Endothelial cell of umbilical vein (primary cell): ENCODE data around the gene SEMA6A. TPM values are rescaled to one million over a fixed set of nuclear protein-coding genes. Genes with fewer than 3 reads are reported as not detected.

ENCODE experiments used
- BruUV-seq: library from RNA; stranded (reverse); fragments of 400-500 nt; replicated peaks from 2 replicates; lab custom pipeline; 2021; lab: Mats Ljungman, UMichigan
- CTCF ChIA-PET: fragments of 300-600, 350-600 bp; sonication (Branson Sonifier 250); formaldehyde crosslinking; loops from one replicate; lab custom pipeline; 2021; ENCODE audit warnings: antibody characterized with exemption, inconsistent platforms; lab: Charles Lee
- POLR2A ChIA-PET: fragments of 300-600, 350-600 bp; sonication (Branson Sonifier 250); formaldehyde crosslinking; loops from one replicate; lab custom pipeline; 2021; ENCODE audit warnings: antibody characterized with exemption, inconsistent platforms; lab: Charles Lee
- DNase-seq: peaks from one replicate; pipeline ENCODE4 v3.0.0-alpha.2; 2011; ENCODE audit warnings: low read depth, low spot score
- FAIRE-seq: peaks from 2 replicates; lab custom pipeline; 2011; peaks lifted over from hg19 to GRCh38; lab: Jason Lieb, UNC
- H2AFZ ChIP-seq: 2 replicates; pipeline ENCODE4 v1.6.0; 2012; ENCODE audit warnings: low read depth, low read length, control low read depth, inconsistent platforms
- H3K27ac ChIP-seq: 2 replicates; pipeline ENCODE4 v1.5.1; 2011; ENCODE audit warnings: low read depth, mild to moderate bottlenecking, control low read depth, low read length, moderate library complexity; ENCODE audit not compliant: insufficient read depth
- H3K27me3 ChIP-seq, 2 experiments: 2 replicates each; pipeline versions ENCODE4 v1.6.0 to v1.6.1; 2011; ENCODE audit warnings: low read length in 2 of 2, mixed read lengths in 1 of 2; ENCODE audit not compliant: control insufficient read depth in 2 of 2, insufficient read depth in 2 of 2
- H3K36me3 ChIP-seq, 2 experiments: 2 replicates in 1 of 2; 3 replicates in 1 of 2; pipeline ENCODE4 v1.5.1; 2011; ENCODE audit warnings: low read length in 2 of 2, mild to moderate bottlenecking in 1 of 2, moderate library complexity in 1 of 2; ENCODE audit not compliant: control insufficient read depth in 2 of 2, insufficient read depth in 2 of 2; ENCODE audit errors: extremely low read depth in 1 of 2
- H3K4me1 ChIP-seq: 3 replicates; pipeline ENCODE4 v1.5.1; 2011; ENCODE audit warnings: mild to moderate bottlenecking, low read length; ENCODE audit not compliant: control insufficient read depth, insufficient read depth; ENCODE audit errors: extremely low read depth
- H3K4me2 ChIP-seq: 2 replicates; pipeline ENCODE4 v1.6.1; 2011; ENCODE audit warnings: low read length, control low read depth, mixed read lengths; ENCODE audit not compliant: insufficient read depth
- H3K4me3 ChIP-seq, 3 experiments: fragments of 200-600 bp in 1 of 3; sonication (generic), shearing (Covaris generic) in 1 of 3; replicated peaks in 1 of 3; 2 replicates each; pipeline ENCODE4 v1.5.1; 2011 to 2016; ENCODE audit warnings: control low read depth in 3 of 3, low read length in 3 of 3, mild to moderate bottlenecking in 2 of 3, inconsistent platforms in 1 of 3, low read depth in 1 of 3, moderate library complexity in 1 of 3; ENCODE audit not compliant: insufficient read depth in 1 of 3
- H3K79me2 ChIP-seq: 2 replicates; pipeline ENCODE4 v1.6.0; 2012; ENCODE audit warnings: low read length, inconsistent platforms; ENCODE audit not compliant: control insufficient read depth, insufficient read depth
- H3K9ac ChIP-seq: replicated peaks from 2 replicates; pipeline ENCODE3; 2011; ENCODE audit warnings: low read length, control low read depth; ENCODE audit not compliant: insufficient read depth; ENCODE audit errors: extremely low read depth
- H3K9me1 ChIP-seq: replicated peaks from 3 replicates; pipeline ENCODE4 v1.6.0; 2011; ENCODE audit warnings: mild to moderate bottlenecking, low read length; ENCODE audit not compliant: control insufficient read depth, insufficient read depth; ENCODE audit errors: extremely low read depth
- H3K9me3 ChIP-seq: replicated peaks from 2 replicates; pipeline ENCODE4 v1.5.1; 2012; ENCODE audit warnings: low read length, inconsistent platforms; ENCODE audit not compliant: control insufficient read depth, insufficient read depth
- H4K20me1 ChIP-seq: replicated peaks from 2 replicates; pipeline ENCODE3; 2011; ENCODE audit warnings: mild to moderate bottlenecking, low read length; ENCODE audit not compliant: control insufficient read depth, insufficient read depth; ENCODE audit errors: extremely low read depth
- EZH2 ChIP-seq: IDR thresholded peaks from 2 replicates; pipeline ENCODE4 v1.6.1; 2012; ENCODE audit warnings: borderline replicate concordance, low read depth, mild to moderate bottlenecking, moderate library complexity, low read length, inconsistent platforms; ENCODE audit not compliant: severe bottlenecking
- FOS ChIP-seq: IDR thresholded peaks from 2 replicates; pipeline ENCODE4 v1.6.1; 2011; ENCODE audit warnings: mild to moderate bottlenecking, low read length, moderate library complexity, borderline replicate concordance; ENCODE audit not compliant: insufficient read depth
- GATA2 ChIP-seq: IDR thresholded peaks from 2 replicates; pipeline ENCODE4 v1.7.0; 2011; ENCODE audit warnings: low read depth, mild to moderate bottlenecking, moderate library complexity, mixed read lengths, low read length; ENCODE audit not compliant: insufficient read length, insufficient read depth
- JUN ChIP-seq: IDR thresholded peaks from 2 replicates; pipeline ENCODE4 v1.6.1; 2011; ENCODE audit warnings: borderline replicate concordance, low read depth; ENCODE audit not compliant: insufficient read length, insufficient read depth
- MYC ChIP-seq: IDR thresholded peaks from one replicate; pipeline ENCODE4 v1.6.1; 2011; ENCODE audit warnings: mild to moderate bottlenecking, low read depth, low read length
- POLR2A ChIP-seq: IDR thresholded peaks from 2 replicates; pipeline ENCODE4 v1.6.1; 2012; ENCODE audit warnings: low read depth, mild to moderate bottlenecking, control low read depth, low read length
- POLR2AphosphoS5 ChIP-seq: IDR thresholded peaks from 2 replicates; pipeline ENCODE4 v1.6.1; 2012; ENCODE audit warnings: low read depth, mild to moderate bottlenecking, control low read depth, low read length, moderate library complexity; ENCODE audit not compliant: insufficient read depth
- dilution Hi-C: fragments of 300-500 bp; cut with MboI; formaldehyde crosslinking; loops from one replicate; pipeline ENCODE4 v1.15.0; 2019; ENCODE audit warnings: low sequenced_read_pairs; ENCODE audit not compliant: extremely low pct_ligation_motif_present
- intact Hi-C: fragments of 100-400 bp; cut with micrococcal nuclease; formaldehyde crosslinking; loops from one replicate; pipeline ENCODE4 v1.10.0; 2022
- polyA plus RNA-seq, 4 experiments: library from polyadenylated mRNA; depleted of rRNA in 3 of 4; stranded (reverse) in 3 of 4; unstranded in 1 of 4; fragments of >200 nt; gene quantifications; 2 replicates each; pipeline versions ENCODE4 v1.2.1 to v1.2.3, GENCODE V29; 2011 to 2012; ENCODE audit warnings: missing spikeins in 1 of 4
- total RNA-seq: library from RNA; stranded (reverse); gene quantifications from 2 replicates; pipeline ENCODE4 v1.2.3, GENCODE V29; 2021
- TF ChIP-seq, protein P1 (sequence below), 2 donors: IDR thresholded peaks; 1 replicate in 1 of 2; 2 replicates in 1 of 2; pipeline ENCODE4 v1.5.1; 2011; ENCODE audit warnings: low read length in 2 of 2, mild to moderate bottlenecking in 2 of 2, moderate library complexity in 2 of 2, control low read depth in 1 of 2, inconsistent platforms in 1 of 2, low read depth in 1 of 2; ENCODE audit not compliant: insufficient read depth in 1 of 2; ENCODE audit errors: extremely low read depth in 1 of 2
- TF ChIP-seq, protein P2 (sequence below): IDR thresholded peaks from 2 replicates; pipeline ENCODE4 v1.6.1; 2011; ENCODE audit not compliant: insufficient read depth, insufficient read length

Gene SEMA6A
- total and polyA plus RNA-seq, 2 donors (not counting 3 experiments of a cell fraction or from before 2014, with no cell fraction given) = 0.43 to 1.5 TPM

DNA sequence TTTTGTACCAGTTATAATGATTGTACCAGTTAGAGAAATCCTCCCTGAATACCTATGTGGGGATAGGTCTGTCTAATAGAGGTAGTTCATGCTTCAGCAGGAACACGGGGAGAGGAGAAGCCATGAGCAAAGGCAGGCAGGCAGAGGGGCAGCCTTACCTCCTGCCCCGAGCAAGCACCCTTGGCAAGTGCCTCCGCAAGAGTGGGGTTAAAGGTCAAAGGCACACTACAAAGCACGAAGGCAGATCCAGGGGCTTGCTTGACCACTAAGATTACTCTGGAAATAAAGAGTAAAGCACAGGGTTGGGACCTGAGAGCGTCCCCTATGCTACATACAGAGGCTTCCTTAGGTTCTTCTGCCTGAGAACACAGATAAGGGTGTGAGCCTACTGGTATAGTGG lies 100.9 kb downstream of the SEMA6A start:
- dilution Hi-C loops = no loop called here
- Histone ChIP-seq H4K20me1 (no peaks in the 10 kb centered on the region), H3K4me3 (no peak overlapping the region), H3K27ac (no peak overlapping the region), H3K36me3 (no peaks in the 10 kb centered on the region), H3K27me3 (no peaks in the 10 kb centered on the region), H3K9me1 (no peaks in the 10 kb centered on the region), H3K4me1 (no peaks in the 10 kb centered on the region), H3K79me2 (no peaks in the 10 kb centered on the region), H2AFZ (no peak overlapping the region), H3K4me2 (no peak overlapping the region), H3K9ac (no peak overlapping the region), H3K9me3 (no peaks in the 10 kb centered on the region)
- TF ChIP-seq GATA2 (no peak), JUN (no peak), MYC (no peak), POLR2A (no peak), POLR2AphosphoS5 (no peak)
- no TSS peak for BruUV-seq
- POLR2A ChIA-PET = no interaction called here
- DNase-seq = no peak
- FAIRE-seq = no peak
- intact Hi-C loops = no loop called here
- CTCF ChIA-PET = no interaction called here

DNA sequence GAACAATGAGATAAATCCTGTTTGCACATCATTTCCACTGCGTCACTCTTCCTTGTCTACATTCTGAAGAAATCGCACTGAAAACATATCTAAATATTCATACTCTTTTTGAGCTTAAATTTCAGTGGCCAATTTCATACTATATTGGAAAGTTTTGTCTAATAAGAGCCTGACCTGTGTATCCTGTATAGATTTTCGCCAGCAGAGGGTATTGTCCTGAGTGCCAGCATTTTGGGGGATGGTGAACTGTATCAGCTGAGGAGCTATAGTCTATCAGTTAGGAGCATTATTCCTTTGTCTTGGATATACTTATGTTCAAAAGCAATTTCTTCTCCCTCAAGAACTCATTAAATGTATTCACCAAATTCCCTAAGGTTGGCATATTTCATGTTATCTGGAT lies 102.3 kb downstream of the SEMA6A start:
- TF ChIP-seq EZH2 (no peak), POLR2A (no peak), FOS (no peak), JUN (no peak), POLR2AphosphoS5 (no peak), MYC (no peak), GATA2 (no peak)
- TF ChIP-seq, protein P1, sequence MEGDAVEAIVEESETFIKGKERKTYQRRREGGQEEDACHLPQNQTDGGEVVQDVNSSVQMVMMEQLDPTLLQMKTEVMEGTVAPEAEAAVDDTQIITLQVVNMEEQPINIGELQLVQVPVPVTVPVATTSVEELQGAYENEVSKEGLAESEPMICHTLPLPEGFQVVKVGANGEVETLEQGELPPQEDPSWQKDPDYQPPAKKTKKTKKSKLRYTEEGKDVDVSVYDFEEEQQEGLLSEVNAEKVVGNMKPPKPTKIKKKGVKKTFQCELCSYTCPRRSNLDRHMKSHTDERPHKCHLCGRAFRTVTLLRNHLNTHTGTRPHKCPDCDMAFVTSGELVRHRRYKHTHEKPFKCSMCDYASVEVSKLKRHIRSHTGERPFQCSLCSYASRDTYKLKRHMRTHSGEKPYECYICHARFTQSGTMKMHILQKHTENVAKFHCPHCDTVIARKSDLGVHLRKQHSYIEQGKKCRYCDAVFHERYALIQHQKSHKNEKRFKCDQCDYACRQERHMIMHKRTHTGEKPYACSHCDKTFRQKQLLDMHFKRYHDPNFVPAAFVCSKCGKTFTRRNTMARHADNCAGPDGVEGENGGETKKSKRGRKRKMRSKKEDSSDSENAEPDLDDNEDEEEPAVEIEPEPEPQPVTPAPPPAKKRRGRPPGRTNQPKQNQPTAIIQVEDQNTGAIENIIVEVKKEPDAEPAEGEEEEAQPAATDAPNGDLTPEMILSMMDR (IDR thresholded peaks at IDR 0.05; ENCODE audit: extremely low read depth in 1 of 2, insufficient read depth in 1 of 2, low read depth in 1 of 2, low read length in 2 of 2) = no peak
- TF ChIP-seq, protein P2, sequence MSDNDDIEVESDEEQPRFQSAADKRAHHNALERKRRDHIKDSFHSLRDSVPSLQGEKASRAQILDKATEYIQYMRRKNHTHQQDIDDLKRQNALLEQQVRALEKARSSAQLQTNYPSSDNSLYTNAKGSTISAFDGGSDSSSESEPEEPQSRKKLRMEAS = no peak
- H3K9me1 ChIP-seq = no peaks in the 10 kb centered on the region
- FAIRE-seq = no peak
- no peaks in the 10 kb centered on the region for H3K36me3 ChIP-seq
- ChIA-PET CTCF (interaction anchor here (1.3 kb wide), 1 partner anchor 19 kb away, joined by 5 read pairs; no protein-coding TSS in a partner anchor), POLR2A (no interaction called here)
- H3K9ac ChIP-seq = no peak overlapping the region
- H3K79me2 ChIP-seq = no peaks in the 10 kb centered on the region
- dilution Hi-C loops = no loop called here
- DNase-seq = no peak
- no peak overlapping the region for H3K4me3 ChIP-seq
- no peak overlapping the region for H3K27ac ChIP-seq
- no peaks in the 10 kb centered on the region for H3K27me3 ChIP-seq
- H3K9me3 ChIP-seq = no peaks in the 10 kb centered on the region
- intact Hi-C loops = no loop called here
- no TSS peak for BruUV-seq
- H3K4me1 ChIP-seq = no peaks in the 10 kb centered on the region
- H2AFZ ChIP-seq = no peak overlapping the region
- no peak overlapping the region for H3K4me2 ChIP-seq
- H4K20me1 ChIP-seq = no peaks in the 10 kb centered on the region
